ENCODE measurements around the gene RANBP3L.

RANBP3L gene

DNA sequence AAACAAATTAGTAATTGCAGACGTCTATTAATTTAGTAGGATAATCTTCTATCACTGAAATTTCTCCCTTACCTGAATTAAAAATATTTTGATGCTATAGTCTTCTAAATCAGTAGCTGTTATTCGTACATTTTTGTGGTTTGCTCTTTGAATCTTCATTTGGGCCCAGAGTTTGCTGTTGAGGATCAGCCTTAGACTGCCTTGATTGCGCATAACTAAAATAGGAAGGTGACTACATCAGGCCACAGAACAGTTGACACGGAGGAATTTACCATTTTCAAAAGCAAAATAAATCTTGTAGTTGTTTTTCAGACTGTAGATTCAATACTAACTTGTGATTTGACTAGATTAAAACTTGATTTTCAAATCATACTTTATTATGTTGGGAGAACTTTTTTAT, 48.1 kb downstream of the RANBP3L start:
- TF ChIP-seq, protein P1, sequence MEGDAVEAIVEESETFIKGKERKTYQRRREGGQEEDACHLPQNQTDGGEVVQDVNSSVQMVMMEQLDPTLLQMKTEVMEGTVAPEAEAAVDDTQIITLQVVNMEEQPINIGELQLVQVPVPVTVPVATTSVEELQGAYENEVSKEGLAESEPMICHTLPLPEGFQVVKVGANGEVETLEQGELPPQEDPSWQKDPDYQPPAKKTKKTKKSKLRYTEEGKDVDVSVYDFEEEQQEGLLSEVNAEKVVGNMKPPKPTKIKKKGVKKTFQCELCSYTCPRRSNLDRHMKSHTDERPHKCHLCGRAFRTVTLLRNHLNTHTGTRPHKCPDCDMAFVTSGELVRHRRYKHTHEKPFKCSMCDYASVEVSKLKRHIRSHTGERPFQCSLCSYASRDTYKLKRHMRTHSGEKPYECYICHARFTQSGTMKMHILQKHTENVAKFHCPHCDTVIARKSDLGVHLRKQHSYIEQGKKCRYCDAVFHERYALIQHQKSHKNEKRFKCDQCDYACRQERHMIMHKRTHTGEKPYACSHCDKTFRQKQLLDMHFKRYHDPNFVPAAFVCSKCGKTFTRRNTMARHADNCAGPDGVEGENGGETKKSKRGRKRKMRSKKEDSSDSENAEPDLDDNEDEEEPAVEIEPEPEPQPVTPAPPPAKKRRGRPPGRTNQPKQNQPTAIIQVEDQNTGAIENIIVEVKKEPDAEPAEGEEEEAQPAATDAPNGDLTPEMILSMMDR (IDR thresholded peaks at IDR 0.05; ENCODE audit: low read depth, low read length, missing control alignments) = no peak
- H3K4me3 ChIP-seq (replicated peaks; ENCODE audit: low read depth, low read length) = no peak overlapping the region
- DNase-seq (ENCODE audit: extremely low read depth, low read depth) = no peak

GRCh38 chr5:36252722-36253365, 48.9 kb downstream of the RANBP3L start:
- DNase-seq (ENCODE audit: extremely low read depth, low read depth) = no peak
- no peak overlapping the region for H3K4me3 ChIP-seq (replicated peaks; ENCODE audit: low read depth, low read length)
- TF ChIP-seq, protein P1 (IDR thresholded peaks at IDR 0.05; ENCODE audit: low read depth, low read length, missing control alignments) = no peak

DNA sequence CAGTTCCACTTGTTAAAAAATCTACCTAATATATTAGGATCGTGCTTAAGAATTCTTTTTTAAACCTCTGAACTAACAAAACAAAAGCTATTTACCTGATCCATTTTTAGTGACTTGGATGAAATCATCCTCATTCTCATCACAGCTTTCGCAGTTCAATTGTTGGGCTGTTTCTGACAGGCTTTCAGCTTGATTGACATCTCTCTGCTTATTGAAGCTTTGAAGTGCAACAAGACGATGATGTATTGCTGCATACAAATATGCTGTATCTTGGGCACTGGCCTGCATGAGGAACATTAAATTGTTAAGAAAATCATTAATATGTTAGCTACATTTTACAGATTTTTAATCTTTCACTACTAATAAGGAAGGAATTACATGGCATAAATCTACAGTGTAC, 50.5 kb downstream of the RANBP3L start:
- TF ChIP-seq, protein P1 (IDR thresholded peaks at IDR 0.05; ENCODE audit: low read depth, low read length, missing control alignments) = no peak
- H3K4me3 ChIP-seq (replicated peaks; ENCODE audit: low read depth, low read length) = no peak overlapping the region

GRCh38 chr5:36250427-36250826, 51.3 kb downstream of the RANBP3L start:
- no peak for DNase-seq (ENCODE audit: extremely low read depth, low read depth)
- H3K4me3 ChIP-seq (replicated peaks; ENCODE audit: low read depth, low read length) = no peak overlapping the region
- TF ChIP-seq, protein P1 (IDR thresholded peaks at IDR 0.05; ENCODE audit: low read depth, low read length, missing control alignments) = no peak

More for the DNA sequence above, 50.5 kb downstream of the RANBP3L start:
- DNase-seq (ENCODE audit: extremely low read depth, low read depth) = no peak

- TF ChIP-seq, protein P1 (IDR thresholded peaks at IDR 0.05; ENCODE audit: low read depth, low read length, missing control alignments) = no peak
- H3K4me3 ChIP-seq (replicated peaks; ENCODE audit: low read depth, low read length) = no peak overlapping the region
- DNase-seq (ENCODE audit: extremely low read depth, low read depth) = no peak
These were observed 55.5 kb downstream of the RANBP3L start for GRCh38 chr5:36246036-36246800.

DNA sequence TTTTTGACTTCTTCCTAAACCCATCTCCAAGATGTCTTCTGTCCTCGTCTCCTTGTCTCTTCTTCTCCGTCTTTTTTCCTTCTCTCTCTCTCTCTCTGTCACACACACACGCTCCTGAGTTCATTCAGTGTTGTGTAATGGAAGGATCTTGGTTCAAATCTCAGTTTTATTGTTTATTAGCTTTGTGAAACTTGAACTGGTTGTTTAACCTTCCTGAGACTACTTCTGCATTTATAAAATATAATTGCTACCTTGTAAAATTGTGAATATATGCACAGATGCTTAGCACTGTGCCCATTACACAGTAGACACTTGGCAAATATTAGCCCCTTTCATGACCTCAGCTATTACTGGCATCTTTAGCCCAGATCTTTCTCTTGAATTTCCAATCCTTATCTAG, 57.6 kb downstream of the RANBP3L start:
- TF ChIP-seq, protein P1 (IDR thresholded peaks at IDR 0.05; ENCODE audit: low read depth, low read length, missing control alignments) = no peak
- no peak for DNase-seq (ENCODE audit: extremely low read depth, low read depth)
- no peak overlapping the region for H3K4me3 ChIP-seq (replicated peaks; ENCODE audit: low read depth, low read length)
